ENCODE data around the gene ADM. TPM values are rescaled to one million over a fixed set of nuclear protein-coding genes. Genes with fewer than 3 reads are reported as not detected.
A peak's percentile ranks its signal among the peaks of the same experiment; 100 is the strongest.

Gene ADM
- total and polyA plus RNA-seq, 2 experiments from 2014 or later: 75.8 to 95.9 TPM

DNA sequence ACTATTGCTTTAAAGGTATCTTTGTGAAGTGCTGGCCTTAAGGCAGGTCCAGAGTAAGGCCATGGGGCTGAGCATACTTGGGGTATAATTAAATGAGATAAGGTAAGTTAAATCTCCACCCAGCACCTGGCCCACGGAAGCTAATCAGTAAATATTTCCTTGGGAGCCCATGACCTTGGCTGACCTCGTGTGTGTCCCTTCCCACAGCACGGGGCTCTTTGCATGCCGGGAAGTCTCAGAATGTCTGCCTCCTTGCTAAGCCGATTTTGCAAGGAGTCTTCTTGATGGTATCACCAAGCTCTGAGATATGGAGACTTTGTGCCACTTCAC lies 46.5 kb downstream of the ADM start:
- Histone ChIP-seq H2AFZ (no peak overlapping the region), H3K4me2 (peak overlapping the region; percentile 58), H3F3A (replicated peaks; ENCODE audit: low read depth) (peaks cover 11% of the 10 kb centered on the region), H4K20me1 (replicated peaks; ENCODE audit: insufficient read depth) (no peaks in the 10 kb centered on the region), H3K4me1 (ENCODE audit: insufficient read depth) (peaks cover 22% of the 10 kb centered on the region), H3K9me2 (ENCODE audit: insufficient read depth) (peaks cover 8% of the 10 kb centered on the region), H3K79me2 (replicated peaks; ENCODE audit: insufficient read depth) (no peaks in the 10 kb centered on the region), H3K36me3 (ENCODE audit: insufficient read depth) (no peaks in the 10 kb centered on the region), H3K27me3 (ENCODE audit: insufficient read depth) (no peaks in the 10 kb centered on the region), H3K4me3 (peak overlapping the region; percentile 0; the same call in 1 of the 2 replicates), H3K27ac (ENCODE audit: low read depth) (peak overlapping the region; percentile 95)
- no peak for TF ChIP-seq NANOG (IDR thresholded peaks at IDR 0.05; ENCODE audit: borderline replicate concordance)
- TF ChIP-seq, protein P1, sequence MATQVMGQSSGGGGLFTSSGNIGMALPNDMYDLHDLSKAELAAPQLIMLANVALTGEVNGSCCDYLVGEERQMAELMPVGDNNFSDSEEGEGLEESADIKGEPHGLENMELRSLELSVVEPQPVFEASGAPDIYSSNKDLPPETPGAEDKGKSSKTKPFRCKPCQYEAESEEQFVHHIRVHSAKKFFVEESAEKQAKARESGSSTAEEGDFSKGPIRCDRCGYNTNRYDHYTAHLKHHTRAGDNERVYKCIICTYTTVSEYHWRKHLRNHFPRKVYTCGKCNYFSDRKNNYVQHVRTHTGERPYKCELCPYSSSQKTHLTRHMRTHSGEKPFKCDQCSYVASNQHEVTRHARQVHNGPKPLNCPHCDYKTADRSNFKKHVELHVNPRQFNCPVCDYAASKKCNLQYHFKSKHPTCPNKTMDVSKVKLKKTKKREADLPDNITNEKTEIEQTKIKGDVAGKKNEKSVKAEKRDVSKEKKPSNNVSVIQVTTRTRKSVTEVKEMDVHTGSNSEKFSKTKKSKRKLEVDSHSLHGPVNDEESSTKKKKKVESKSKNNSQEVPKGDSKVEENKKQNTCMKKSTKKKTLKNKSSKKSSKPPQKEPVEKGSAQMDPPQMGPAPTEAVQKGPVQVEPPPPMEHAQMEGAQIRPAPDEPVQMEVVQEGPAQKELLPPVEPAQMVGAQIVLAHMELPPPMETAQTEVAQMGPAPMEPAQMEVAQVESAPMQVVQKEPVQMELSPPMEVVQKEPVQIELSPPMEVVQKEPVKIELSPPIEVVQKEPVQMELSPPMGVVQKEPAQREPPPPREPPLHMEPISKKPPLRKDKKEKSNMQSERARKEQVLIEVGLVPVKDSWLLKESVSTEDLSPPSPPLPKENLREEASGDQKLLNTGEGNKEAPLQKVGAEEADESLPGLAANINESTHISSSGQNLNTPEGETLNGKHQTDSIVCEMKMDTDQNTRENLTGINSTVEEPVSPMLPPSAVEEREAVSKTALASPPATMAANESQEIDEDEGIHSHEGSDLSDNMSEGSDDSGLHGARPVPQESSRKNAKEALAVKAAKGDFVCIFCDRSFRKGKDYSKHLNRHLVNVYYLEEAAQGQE (IDR thresholded peaks at IDR 0.05; ENCODE audit: unreplicated experiment): no peak
- TF ChIP-seq, protein P2, sequence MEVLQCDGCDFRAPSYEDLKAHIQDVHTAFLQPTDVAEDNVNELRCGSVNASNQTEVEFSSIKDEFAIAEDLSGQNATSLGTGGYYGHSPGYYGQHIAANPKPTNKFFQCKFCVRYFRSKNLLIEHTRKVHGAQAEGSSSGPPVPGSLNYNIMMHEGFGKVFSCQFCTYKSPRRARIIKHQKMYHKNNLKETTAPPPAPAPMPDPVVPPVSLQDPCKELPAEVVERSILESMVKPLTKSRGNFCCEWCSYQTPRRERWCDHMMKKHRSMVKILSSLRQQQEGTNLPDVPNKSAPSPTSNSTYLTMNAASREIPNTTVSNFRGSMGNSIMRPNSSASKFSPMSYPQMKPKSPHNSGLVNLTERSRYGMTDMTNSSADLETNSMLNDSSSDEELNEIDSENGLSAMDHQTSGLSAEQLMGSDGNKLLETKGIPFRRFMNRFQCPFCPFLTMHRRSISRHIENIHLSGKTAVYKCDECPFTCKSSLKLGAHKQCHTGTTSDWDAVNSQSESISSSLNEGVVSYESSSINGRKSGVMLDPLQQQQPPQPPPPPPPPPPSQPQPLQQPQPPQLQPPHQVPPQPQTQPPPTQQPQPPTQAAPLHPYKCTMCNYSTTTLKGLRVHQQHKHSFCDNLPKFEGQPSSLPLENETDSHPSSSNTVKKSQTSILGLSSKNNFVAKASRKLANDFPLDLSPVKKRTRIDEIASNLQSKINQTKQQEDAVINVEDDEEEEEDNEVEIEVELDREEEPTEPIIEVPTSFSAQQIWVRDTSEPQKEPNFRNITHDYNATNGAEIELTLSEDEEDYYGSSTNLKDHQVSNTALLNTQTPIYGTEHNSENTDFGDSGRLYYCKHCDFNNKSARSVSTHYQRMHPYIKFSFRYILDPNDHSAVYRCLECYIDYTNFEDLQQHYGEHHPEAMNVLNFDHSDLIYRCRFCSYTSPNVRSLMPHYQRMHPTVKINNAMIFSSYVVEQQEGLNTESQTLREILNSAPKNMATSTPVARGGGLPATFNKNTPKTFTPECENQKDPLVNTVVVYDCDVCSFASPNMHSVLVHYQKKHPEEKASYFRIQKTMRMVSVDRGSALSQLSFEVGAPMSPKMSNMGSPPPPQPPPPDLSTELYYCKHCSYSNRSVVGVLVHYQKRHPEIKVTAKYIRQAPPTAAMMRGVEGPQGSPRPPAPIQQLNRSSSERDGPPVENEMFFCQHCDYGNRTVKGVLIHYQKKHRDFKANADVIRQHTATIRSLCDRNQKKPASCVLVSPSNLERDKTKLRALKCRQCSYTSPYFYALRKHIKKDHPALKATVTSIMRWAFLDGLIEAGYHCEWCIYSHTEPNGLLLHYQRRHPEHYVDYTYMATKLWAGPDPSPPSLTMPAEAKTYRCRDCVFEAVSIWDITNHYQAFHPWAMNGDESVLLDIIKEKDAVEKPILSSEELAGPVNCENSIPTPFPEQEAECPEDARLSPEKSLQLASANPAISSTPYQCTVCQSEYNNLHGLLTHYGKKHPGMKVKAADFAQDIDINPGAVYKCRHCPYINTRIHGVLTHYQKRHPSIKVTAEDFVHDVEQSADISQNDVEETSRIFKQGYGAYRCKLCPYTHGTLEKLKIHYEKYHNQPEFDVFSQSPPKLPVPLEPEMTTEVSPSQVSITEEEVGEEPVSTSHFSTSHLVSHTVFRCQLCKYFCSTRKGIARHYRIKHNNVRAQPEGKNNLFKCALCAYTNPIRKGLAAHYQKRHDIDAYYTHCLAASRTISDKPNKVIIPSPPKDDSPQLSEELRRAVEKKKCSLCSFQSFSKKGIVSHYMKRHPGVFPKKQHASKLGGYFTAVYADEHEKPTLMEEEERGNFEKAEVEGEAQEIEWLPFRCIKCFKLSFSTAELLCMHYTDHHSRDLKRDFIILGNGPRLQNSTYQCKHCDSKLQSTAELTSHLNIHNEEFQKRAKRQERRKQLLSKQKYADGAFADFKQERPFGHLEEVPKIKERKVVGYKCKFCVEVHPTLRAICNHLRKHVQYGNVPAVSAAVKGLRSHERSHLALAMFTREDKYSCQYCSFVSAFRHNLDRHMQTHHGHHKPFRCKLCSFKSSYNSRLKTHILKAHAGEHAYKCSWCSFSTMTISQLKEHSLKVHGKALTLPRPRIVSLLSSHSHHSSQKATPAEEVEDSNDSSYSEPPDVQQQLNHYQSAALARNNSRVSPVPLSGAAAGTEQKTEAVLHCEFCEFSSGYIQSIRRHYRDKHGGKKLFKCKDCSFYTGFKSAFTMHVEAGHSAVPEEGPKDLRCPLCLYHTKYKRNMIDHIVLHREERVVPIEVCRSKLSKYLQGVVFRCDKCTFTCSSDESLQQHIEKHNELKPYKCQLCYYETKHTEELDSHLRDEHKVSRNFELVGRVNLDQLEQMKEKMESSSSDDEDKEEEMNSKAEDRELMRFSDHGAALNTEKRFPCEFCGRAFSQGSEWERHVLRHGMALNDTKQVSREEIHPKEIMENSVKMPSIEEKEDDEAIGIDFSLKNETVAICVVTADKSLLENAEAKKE (CRISPR knock-in tag; IDR thresholded peaks at IDR 0.05): no peak
- no peak for TF ChIP-seq POLR2AphosphoS5 (IDR thresholded peaks at IDR 0.05; ENCODE audit: low read depth)
- TF ChIP-seq STAT1 (IDR thresholded peaks at IDR 0.05; ENCODE audit: unreplicated experiment): no peak
- TF ChIP-seq ZNF114 (CRISPR knock-in tag; IDR thresholded peaks at IDR 0.05): no peak
- TF ChIP-seq, protein P3, sequence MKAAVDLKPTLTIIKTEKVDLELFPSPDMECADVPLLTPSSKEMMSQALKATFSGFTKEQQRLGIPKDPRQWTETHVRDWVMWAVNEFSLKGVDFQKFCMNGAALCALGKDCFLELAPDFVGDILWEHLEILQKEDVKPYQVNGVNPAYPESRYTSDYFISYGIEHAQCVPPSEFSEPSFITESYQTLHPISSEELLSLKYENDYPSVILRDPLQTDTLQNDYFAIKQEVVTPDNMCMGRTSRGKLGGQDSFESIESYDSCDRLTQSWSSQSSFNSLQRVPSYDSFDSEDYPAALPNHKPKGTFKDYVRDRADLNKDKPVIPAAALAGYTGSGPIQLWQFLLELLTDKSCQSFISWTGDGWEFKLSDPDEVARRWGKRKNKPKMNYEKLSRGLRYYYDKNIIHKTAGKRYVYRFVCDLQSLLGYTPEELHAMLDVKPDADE (IDR thresholded peaks at IDR 0.05): no peak
- no peak for TF ChIP-seq ZNF331 (CRISPR knock-in tag; IDR thresholded peaks at IDR 0.05; ENCODE audit: low read depth)
- TF ChIP-seq, protein P4, sequence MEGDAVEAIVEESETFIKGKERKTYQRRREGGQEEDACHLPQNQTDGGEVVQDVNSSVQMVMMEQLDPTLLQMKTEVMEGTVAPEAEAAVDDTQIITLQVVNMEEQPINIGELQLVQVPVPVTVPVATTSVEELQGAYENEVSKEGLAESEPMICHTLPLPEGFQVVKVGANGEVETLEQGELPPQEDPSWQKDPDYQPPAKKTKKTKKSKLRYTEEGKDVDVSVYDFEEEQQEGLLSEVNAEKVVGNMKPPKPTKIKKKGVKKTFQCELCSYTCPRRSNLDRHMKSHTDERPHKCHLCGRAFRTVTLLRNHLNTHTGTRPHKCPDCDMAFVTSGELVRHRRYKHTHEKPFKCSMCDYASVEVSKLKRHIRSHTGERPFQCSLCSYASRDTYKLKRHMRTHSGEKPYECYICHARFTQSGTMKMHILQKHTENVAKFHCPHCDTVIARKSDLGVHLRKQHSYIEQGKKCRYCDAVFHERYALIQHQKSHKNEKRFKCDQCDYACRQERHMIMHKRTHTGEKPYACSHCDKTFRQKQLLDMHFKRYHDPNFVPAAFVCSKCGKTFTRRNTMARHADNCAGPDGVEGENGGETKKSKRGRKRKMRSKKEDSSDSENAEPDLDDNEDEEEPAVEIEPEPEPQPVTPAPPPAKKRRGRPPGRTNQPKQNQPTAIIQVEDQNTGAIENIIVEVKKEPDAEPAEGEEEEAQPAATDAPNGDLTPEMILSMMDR (conservative IDR thresholded peaks at IDR 0.05; ENCODE audit: low read depth in 2 of 2): no peak
- no peak; the same call in 1 of the 2 replicates for TF ChIP-seq CREB1 (CRISPR knock-in tag; IDR thresholded peaks at IDR 0.05; ENCODE audit: low read depth)
- TF ChIP-seq JUNB (IDR thresholded peaks at IDR 0.05; ENCODE audit: unreplicated experiment): no peak
- TF ChIP-seq EZH2 (IDR thresholded peaks at IDR 0.05; ENCODE audit: low read depth, unreplicated experiment): no peak
- TF ChIP-seq EZH2phosphoT487 (IDR thresholded peaks at IDR 0.05; ENCODE audit: unreplicated experiment): no peak
- DNase-seq (ENCODE audit: low spot score): no peak
- peaks cover 46% of the 10 kb centered on the region for H3K4me1 Mint-ChIP-seq
- peaks cover 21% of the 10 kb centered on the region for H3K36me3 Mint-ChIP-seq (ENCODE audit: low read depth)
- peak overlapping the region; percentile 40 for H3K4me3 Mint-ChIP-seq
- peaks cover 4% of the 10 kb centered on the region for H3K27me3 Mint-ChIP-seq (ENCODE audit: insufficient read depth, low read depth, poor library complexity)
- H3K27ac Mint-ChIP-seq: peak overlapping the region; percentile 97
- ATAC-seq: no peak; the same call in 1 of the 3 replicates
- peaks cover 11% of the 10 kb centered on the region; the same call in 2 of the 3 replicates for H3K9me3 Mint-ChIP-seq
